Inferior parietal cortex (tissue), 1 donor: ENCODE measurements around the gene BANK1.

Source experiments
- DNase-seq: peaks from one replicate; pipeline ENCODE4 v3.0.0-alpha.2; 2016; ENCODE audit errors: extremely low spot score

The BANK1 gene

GRCh38 chr4:102022343-102022742 lies 231.8 kb downstream of the BANK1 start:
- DNase-seq = no peak

- no peak for DNase-seq
Measured at GRCh38 chr4:102027961-102028360, 237.4 kb downstream of the BANK1 start.

GRCh38 chr4:102031406-102031805 lies 240.9 kb downstream of the BANK1 start:
- DNase-seq = no peak

GRCh38 chr4:102036016-102036415 lies 245.5 kb downstream of the BANK1 start:
- DNase-seq = no peak

GRCh38 chr4:102036619-102037376 lies 246.3 kb downstream of the BANK1 start:
- DNase-seq = peak; percentile 13

- peak; percentile 6 for DNase-seq
Measured at GRCh38 chr4:102037566-102037965, 247.0 kb downstream of the BANK1 start.

- no peak for DNase-seq
Measured at GRCh38 chr4:102042871-102043802, 252.6 kb downstream of the BANK1 start.

- no peak for DNase-seq
Measured at GRCh38 chr4:102047616-102048015, 257.1 kb downstream of the BANK1 start.

- no peak for DNase-seq
Measured at GRCh38 chr4:102055805-102056204, 265.3 kb downstream of the BANK1 start.

- no peak for DNase-seq
Measured at GRCh38 chr4:102057122-102057521, 266.6 kb downstream of the BANK1 start.

- no peak for DNase-seq
Measured at GRCh38 chr4:102061133-102061532, 270.6 kb downstream of the BANK1 start.

GRCh38 chr4:102064747-102065442 lies 274.4 kb downstream of the BANK1 start:
- DNase-seq = no peak

- DNase-seq = no peak
Measured at GRCh38 chr4:102076622-102077021, 286.1 kb downstream of the BANK1 start.

GRCh38 chr4:102080184-102080583 lies 289.7 kb downstream of the BANK1 start:
- DNase-seq = no peak

GRCh38 chr4:102089850-102090621 lies 299.5 kb downstream of the BANK1 start:
- DNase-seq = peak; percentile 33

- no peak for DNase-seq
Measured at GRCh38 chr4:102091656-102092055, 301.1 kb downstream of the BANK1 start.

GRCh38 chr4:102094481-102094880 lies 304.0 kb downstream of the BANK1 start:
- DNase-seq = no peak

- no peak for DNase-seq
Measured at GRCh38 chr4:102103368-102103767, 312.8 kb downstream of the BANK1 start.

- no peak for DNase-seq
Measured at GRCh38 chr4:102104278-102104677, 313.7 kb downstream of the BANK1 start.

GRCh38 chr4:102105983-102106382 lies 315.5 kb downstream of the BANK1 start:
- no peak for DNase-seq

GRCh38 chr4:102114118-102114630 lies 323.6 kb downstream of the BANK1 start:
- no peak for DNase-seq
